Activated CD8-positive, alpha-beta memory T cell treated with anti-CD3 and anti-CD28 coated beads, Interleukin-2, amount 50 U/mL, for 1 hour (primary cell): Measurements from ENCODE around the gene LMO2.
"Not testable (repeated sequence)": the region's sequence is repeated elsewhere in the genome, so short reads cannot be mapped to it uniquely, and the experiment has no call there.

Experiments
- DNase-seq: peaks from one replicate; pipeline ENCODE4 v3.0.0-alpha.2; 2020; ENCODE audit errors: extremely low read depth

LMO2 gene

GRCh38 chr11:33861941-33862589 lies 29.8 kb downstream of the LMO2 start:
- no peak for DNase-seq

GRCh38 chr11:33861386-33861785 lies 30.5 kb downstream of the LMO2 start:
- no peak for DNase-seq

- no peak for DNase-seq
Measured at GRCh38 chr11:33860926-33861325, 30.9 kb downstream of the LMO2 start.

- no peak for DNase-seq
Measured at GRCh38 chr11:33859306-33859705, 32.6 kb downstream of the LMO2 start.

DNA sequence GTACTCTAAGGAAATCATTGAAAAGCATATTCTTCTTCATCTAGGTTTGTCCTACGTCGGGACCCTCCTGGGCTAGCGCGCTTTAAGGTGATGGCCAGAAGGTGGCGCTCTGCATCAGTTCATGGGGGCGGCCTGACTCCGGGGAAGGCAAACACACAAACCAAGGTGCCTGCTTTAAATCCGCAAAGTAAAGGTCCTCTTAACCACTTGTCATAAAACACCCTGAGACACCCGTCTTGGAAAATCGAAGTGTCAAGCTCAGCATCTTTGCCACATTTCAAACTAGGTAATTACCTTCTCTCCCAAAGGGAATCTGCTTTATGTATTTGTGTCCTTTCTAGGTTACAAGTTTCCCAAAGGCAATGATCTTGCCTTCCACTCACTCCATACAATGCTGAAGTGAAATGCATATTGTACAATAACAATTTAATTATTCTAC lies 33.9 kb downstream of the LMO2 start:
- DNase-seq = peak; percentile 35

GRCh38 chr11:33855500-33855899 lies 36.4 kb downstream of the LMO2 start:
- no peak for DNase-seq

GRCh38 chr11:33848717-33849390 lies 43.0 kb downstream of the LMO2 start:
- DNase-seq = no peak

GRCh38 chr11:33847251-33847650 lies 44.6 kb downstream of the LMO2 start:
- DNase-seq = no peak

- no peak for DNase-seq
Measured at GRCh38 chr11:33844236-33844635, 47.6 kb downstream of the LMO2 start.

DNA sequence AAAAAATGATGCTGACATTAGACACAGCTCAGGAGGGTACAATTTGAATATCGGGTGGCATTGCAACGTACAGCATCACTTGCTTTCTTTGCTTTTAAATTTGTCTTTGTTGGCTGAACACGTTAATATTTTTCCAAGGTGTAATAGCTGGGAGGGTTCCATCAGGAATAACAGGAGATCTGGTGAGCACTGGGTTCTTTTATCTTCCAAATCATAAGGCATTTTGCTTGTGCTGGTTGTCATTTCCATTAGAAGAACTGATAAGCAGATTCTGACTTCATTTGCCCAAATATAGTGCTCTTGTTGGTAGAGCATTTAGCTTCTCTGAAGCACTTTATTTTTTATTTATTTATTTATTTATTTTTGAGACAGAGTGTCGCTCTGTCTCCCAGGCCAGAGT lies 48.9 kb downstream of the LMO2 start:
- DNase-seq = no peak

DNA sequence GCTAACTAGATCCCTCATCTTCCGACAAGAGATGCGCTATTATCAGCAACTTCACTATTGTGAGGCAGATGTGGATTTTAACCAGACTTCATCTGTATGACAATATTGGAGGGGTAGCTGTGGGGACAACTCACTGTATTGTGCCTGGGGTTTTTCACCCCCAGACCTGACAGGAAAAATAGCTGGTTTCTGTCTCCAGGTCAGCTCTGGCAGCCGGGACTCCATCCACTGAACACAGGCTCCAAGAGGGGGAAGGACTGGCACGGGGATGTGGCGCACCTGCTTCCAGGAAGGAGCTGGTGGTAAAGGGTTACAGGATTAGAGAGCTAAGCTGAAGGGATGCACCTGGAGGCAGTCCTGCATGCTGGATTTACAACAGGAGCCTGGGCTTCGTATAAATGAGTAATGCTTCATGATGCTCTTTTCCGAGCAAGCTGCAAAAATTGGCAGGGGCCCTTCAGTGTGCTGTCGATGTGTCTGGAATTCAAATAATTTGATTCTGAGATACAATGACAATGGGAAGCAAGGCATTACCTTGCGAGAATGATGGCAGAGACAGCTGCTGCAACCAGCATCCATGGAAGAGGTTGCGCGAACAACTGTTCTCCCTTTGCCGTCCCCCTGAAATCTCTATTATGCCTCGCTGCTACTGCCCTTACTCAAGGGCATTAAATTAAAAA lies 49.5 kb downstream of the LMO2 start:
- no peak for DNase-seq

GRCh38 chr11:33838234-33838633 lies 53.6 kb downstream of the LMO2 start:
- not testable (repeated sequence) for DNase-seq

DNA sequence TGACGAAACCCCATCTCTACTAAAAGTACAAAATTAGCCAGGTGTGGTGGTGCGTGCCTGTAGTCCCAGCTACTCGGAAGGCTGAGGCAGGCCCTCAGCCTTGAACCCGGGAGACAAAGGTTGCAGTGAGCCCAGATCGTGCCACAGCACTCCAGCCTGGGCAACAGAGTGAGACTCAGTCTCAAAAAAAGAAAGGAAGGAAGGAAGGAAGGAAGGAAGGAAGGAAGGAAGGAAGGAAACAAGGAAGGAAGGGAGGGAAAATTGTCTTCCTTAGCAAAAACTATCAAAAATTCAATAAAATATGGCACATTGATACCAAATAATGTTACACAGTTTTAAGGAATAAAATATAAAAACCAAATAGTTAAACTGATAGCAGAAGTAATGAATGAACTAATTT lies 54.5 kb downstream of the LMO2 start:
- not testable (repeated sequence) for DNase-seq

DNA sequence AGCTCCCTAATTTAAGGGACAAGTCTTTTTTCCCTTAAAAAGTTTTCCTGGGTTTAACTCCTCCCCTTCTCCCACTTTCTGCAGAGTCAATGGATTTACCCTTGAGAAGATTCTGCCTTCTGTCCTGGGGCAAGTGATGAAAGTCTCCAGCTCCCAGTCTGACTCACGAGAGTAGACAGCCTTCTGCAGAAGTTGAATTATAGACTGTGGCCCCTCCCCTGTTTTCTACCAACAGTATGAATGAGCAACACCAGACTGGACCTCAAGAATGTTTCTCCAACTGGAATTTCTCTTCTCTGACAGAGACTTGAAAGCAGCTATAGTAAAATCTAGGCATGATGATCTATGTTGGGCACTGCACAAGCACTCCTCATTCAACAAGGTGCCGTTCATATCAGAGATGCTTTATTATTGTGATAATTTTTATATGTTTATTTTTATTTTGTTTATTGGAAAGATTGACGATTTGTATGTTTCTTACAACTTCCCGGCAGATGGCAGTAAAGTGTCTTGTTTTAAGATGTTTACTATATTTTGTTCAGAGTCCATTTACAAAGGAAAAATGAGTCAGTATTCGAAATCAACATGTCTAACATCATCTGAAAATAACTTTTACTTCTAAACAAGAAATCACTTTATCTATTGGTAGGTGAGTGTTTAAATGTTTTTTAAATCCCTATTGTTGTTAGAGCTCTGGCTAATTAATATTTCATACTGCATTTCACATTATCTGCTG lies 56.6 kb downstream of the LMO2 start:
- DNase-seq = no peak

GRCh38 chr11:33832676-33833075 lies 59.2 kb downstream of the LMO2 start:
- no peak for DNase-seq

GRCh38 chr11:33830903-33831648 lies 60.8 kb downstream of the LMO2 start:
- no peak for DNase-seq

DNA sequence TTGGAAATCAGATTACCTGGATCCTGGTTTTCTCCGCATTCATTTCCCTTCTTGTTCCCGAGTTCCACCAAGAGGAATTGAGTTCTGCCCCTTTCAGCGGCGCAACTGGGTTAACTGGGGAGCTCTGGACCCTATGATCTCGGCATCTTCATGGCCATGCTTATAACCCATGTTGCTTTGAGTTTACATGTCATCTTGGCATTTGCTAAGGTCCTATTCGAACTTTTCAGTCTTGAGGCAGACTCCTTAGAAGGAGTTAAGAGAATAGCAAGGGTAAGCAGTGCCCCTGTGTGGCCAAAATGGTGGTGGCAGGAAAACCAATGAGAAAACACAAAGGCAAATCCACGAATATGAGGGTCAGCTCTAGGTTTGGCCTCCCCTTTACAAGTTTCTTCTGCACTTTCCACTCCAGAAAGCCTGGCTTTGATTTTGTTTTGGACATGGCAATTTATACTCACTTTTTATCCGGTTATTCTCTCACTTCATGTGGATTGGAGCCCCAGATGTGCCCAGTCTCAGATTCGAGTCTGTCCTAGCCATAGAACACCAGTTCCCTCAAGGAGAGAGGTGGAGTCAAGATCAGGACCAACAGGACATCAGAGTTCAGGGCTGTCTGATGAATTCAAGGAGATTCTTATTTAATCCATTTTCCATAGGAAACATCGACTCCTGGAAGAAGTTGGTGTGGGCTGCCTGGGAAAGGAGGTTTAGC lies 62.3 kb downstream of the LMO2 start:
- DNase-seq = no peak

DNA sequence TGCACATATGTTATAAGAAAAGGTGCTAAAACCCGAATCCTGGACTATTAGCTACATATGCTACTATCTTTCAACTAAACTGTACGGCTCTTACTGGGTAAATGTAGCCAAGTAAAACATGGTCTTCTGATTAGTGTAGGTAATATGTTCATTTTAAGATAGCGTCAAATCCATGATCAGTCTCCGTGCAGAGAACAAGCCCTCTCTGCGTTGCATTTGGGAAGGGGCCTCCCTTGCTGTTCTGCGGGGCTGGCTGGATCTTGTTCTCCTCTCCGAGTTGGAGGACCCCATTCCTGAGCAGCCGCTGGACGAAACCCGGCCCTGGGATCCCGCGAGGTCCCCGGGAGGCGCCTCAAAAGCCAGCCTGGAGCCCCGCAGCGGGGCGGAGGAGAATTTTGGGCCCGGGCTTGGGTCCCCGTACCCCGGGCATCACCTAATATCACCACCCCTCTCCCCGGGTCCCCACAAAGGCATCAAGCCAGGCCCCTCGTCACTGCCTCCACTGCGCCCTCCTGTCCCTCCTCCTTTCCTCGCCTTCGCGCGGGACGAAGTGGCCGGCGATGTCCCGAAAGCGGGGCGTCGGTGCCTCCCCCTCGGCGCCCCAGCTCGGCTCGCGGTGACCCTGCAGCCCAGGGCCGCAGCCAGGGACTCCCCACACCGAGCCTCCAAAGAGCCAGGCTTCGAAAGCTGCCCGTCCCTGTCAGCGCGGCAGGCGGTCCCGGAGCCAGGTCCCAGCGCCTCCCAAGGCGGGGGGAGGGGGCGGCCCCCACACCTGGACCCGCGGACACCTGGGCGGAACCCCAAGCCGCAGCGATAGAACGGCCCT lies 63.1 kb downstream of the LMO2 start:
- no peak for DNase-seq

DNA sequence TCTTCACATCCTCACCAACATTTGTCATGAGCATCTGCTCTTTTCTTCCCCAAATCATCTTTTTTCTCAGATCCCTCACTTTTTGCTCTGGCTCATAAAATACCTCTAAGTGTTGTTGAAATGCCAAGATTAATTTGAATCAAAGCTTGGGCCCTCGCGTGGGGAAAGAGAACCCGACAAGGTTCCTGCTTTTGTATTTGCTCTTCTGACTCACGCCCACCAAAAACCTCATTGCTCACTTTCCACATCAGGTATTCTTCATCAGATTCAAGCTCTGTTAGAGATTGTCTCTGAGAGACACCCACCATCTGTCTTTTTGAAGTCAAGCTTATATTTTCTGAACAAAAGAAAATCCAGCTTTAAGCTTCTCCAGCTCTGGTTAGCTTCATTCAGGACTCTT lies 64.7 kb downstream of the LMO2 start:
- DNase-seq = no peak
